Tibial nerve (tissue), 4 donors: ENCODE results near the gene ANKS1A. TPM values are rescaled to one million over a fixed set of nuclear protein-coding genes. Genes with fewer than 3 reads are reported as not detected.
A peak's percentile ranks its signal among the peaks of the same experiment; 100 is the strongest.
"Not testable (repeated sequence)": the region's sequence is repeated elsewhere in the genome, so short reads cannot be mapped to it uniquely, and the experiment has no call there.

Source experiments
- DNase-seq, 2 donors: peaks; one replicate each; pipeline ENCODE4 v3.0.0-alpha.2; 2019; ENCODE audit warnings: low spot score in 2 of 2
- H3K27ac ChIP-seq, 4 donors: fragments of 200-600 bp; sonication (generic) in 3 of 4; one replicate each; pipeline ENCODE4 v1.5.1; 2017 to 2019; ENCODE audit warnings: mild to moderate bottlenecking in 1 of 4
- H3K27me3 ChIP-seq, 2 donors: fragments of 200-600 bp; sonication (generic) in 1 of 2; one replicate each; pipeline versions ENCODE4 v1.5.1 to v1.6.0; 2017 to 2019
- H3K36me3 ChIP-seq, 3 donors: fragments of 200-600 bp; sonication (generic); one replicate each; pipeline ENCODE4 v1.5.1; 2018 to 2019
- H3K4me1 ChIP-seq, 4 donors: fragments of 200-600 bp; sonication (generic) in 3 of 4; one replicate each; pipeline ENCODE4 v1.5.1; 2017 to 2019
- H3K4me3 ChIP-seq, 4 donors: fragments of 200-600 bp; sonication (generic) in 3 of 4; one replicate each; pipeline ENCODE4 v1.5.1; 2017 to 2019; ENCODE audit warnings: mild to moderate bottlenecking in 1 of 4, moderate library complexity in 1 of 4
- H3K9me3 ChIP-seq, 4 donors: fragments of 200-600 bp; sonication (generic) in 3 of 4; one replicate each; pipeline ENCODE4 v1.5.1; 2017 to 2019
- EP300 ChIP-seq, 2 donors: sonication (generic); formaldehyde crosslinking; IDR thresholded peaks; one replicate each; pipeline ENCODE4 v1.6.1; 2017; ENCODE audit warnings: antibody characterized with exemption in 2 of 2, mild to moderate bottlenecking in 1 of 2
- POLR2A ChIP-seq, 2 donors: fragments of 450-650 bp; IDR thresholded peaks; one replicate each; pipeline ENCODE4 v1.6.1; 2017; ENCODE audit warnings: antibody characterized with exemption in 2 of 2, mild to moderate bottlenecking in 2 of 2, moderate library complexity in 2 of 2
- WGBS, 2 donors: methylation state at CpG; one replicate each; pipeline ENCODE4 v1.1.5; 2018; 5-methylcytosine and 5-hydroxymethylcytosine counted together
- total RNA-seq, 4 donors: library from RNA; depleted of rRNA; stranded (reverse); fragments of >200 nt; gene quantifications; one replicate each; pipeline ENCODE4 v1.1.0, GENCODE V29; 2016
- TF ChIP-seq, protein P1 (sequence below), 5 experiments: fragments of 200-600 bp in 3 of 5; fragments of 450-650 bp in 2 of 5; sonication (generic) in 3 of 5; IDR thresholded peaks; one replicate each; pipeline ENCODE4 v1.5.1; 2016 to 2019; ENCODE audit warnings: antibody characterized with exemption in 5 of 5, mild to moderate bottlenecking in 3 of 5, moderate library complexity in 2 of 5

ANKS1A gene
- total RNA-seq, 4 donors from 2014 or later, result 39.3 to 55.9 (median 44.0) TPM

GRCh38 chr6:35094183-35094582 lies 205.1 kb downstream of the ANKS1A start:
- Histone ChIP-seq H3K4me3 (no peak overlapping the region), H3K4me1 (peaks cover 0 to 64% (median 16%) of the 10 kb centered on the region in 4 donors), H3K27ac (no peak overlapping the region), H3K36me3 (peaks cover 0 to 25% (median 0%) of the 10 kb centered on the region in 3 donors), H3K27me3 (no peaks in the 10 kb centered on the region), H3K9me3 (no peaks in the 10 kb centered on the region)
- TF ChIP-seq EP300 (IDR thresholded peaks at IDR 0.05), result no peak
- TF ChIP-seq, protein P1, sequence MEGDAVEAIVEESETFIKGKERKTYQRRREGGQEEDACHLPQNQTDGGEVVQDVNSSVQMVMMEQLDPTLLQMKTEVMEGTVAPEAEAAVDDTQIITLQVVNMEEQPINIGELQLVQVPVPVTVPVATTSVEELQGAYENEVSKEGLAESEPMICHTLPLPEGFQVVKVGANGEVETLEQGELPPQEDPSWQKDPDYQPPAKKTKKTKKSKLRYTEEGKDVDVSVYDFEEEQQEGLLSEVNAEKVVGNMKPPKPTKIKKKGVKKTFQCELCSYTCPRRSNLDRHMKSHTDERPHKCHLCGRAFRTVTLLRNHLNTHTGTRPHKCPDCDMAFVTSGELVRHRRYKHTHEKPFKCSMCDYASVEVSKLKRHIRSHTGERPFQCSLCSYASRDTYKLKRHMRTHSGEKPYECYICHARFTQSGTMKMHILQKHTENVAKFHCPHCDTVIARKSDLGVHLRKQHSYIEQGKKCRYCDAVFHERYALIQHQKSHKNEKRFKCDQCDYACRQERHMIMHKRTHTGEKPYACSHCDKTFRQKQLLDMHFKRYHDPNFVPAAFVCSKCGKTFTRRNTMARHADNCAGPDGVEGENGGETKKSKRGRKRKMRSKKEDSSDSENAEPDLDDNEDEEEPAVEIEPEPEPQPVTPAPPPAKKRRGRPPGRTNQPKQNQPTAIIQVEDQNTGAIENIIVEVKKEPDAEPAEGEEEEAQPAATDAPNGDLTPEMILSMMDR (IDR thresholded peaks at IDR 0.05), result no peak
- no peak for TF ChIP-seq POLR2A (IDR thresholded peaks at IDR 0.05)
- 71 to 79% methylated on average over 4 of the region's 4 CpGs for WGBS, 2 donors
- DNase-seq, result no peak

DNA sequence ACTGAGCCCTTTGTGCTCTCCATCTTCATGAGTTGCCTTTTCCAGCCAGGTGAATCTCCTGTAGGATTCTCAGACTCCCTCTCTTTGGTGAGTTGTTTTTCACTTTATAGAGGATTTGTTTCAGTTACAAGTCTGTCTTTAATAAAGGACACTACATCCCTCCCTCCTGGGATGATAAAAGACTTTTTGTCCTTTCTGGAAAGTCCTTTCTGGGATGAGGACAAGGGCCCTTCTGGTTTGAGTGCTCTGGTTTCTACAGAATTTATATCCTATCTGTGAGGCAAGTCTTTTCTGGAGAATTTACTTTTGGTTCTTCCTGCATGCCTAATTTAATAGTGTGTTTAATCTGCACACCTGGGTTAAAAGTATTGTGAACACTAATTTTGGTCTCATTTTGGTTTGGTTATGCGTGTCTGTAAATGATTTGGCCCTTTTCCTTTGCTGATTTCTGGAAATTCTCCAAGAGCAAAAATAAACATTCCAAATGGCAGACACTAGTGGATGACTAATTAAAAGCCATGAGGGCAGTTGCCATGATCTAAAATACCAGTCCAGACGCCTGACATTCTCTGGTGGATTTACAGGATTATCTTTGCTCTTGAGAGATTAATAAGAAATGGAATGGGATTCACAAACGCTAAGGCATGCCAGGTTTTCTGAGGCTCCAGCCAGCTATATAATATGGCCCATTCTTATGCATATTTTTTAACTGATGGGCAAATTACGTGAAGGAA lies 207.2 kb downstream of the ANKS1A start:
- no peak for DNase-seq
- WGBS, 2 donors, result 21 to 30% methylated on average over 4 of the region's 4 CpGs
- H3K36me3 ChIP-seq, result peaks cover 0 to 7% (median 0%) of the 10 kb centered on the region in 3 donors
- H3K4me1 ChIP-seq, result peaks cover 0 to 46% (median 12%) of the 10 kb centered on the region in 4 donors
- H3K9me3 ChIP-seq, result no peaks in the 10 kb centered on the region
- H3K27ac ChIP-seq, result peak overlapping the region in 2 of 4 donors; percentile 16 to 40
- H3K4me3 ChIP-seq, result no peak overlapping the region
- TF ChIP-seq POLR2A (IDR thresholded peaks at IDR 0.05) (no peak), EP300 (IDR thresholded peaks at IDR 0.05) (no peak)
- TF ChIP-seq, protein P1 (IDR thresholded peaks at IDR 0.05), result no peak
- no peaks in the 10 kb centered on the region for H3K27me3 ChIP-seq

DNA sequence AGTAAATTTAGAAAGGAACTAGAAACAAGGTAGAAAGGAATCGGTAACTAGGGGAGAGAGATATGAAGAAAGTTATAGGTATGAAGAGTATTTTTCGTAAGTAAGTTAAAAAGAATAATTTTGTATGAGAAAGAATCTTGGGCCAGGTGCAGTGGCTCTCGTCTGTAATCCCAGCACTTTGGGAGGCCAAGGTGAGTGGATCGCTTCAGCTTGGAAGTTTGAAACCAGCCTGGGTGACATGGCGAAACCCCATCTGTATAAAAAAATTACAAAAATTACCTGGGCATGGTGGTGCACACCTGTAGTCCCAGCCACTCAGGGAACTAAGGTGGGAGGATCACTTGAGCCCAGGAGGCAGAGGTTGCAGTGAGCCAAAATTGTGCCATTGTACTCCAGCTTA lies 210.1 kb downstream of the ANKS1A start:
- no peaks in the 10 kb centered on the region for H3K27me3 ChIP-seq
- no peak overlapping the region for H3K4me3 ChIP-seq
- TF ChIP-seq EP300 (IDR thresholded peaks at IDR 0.05) (no peak), POLR2A (IDR thresholded peaks at IDR 0.05) (no peak)
- TF ChIP-seq, protein P1 (IDR thresholded peaks at IDR 0.05), result no peak
- H3K27ac ChIP-seq, result no peak overlapping the region
- 94 to 95% methylated on average over 5 of the region's 5 CpGs for WGBS, 2 donors
- H3K9me3 ChIP-seq, result no peaks in the 10 kb centered on the region
- peaks cover 0 to 19% (median 3%) of the 10 kb centered on the region in 4 donors for H3K4me1 ChIP-seq
- DNase-seq, result no peak
- no peaks in the 10 kb centered on the region for H3K36me3 ChIP-seq

- no peaks in the 10 kb centered on the region for H3K4me1 ChIP-seq
- H3K4me3 ChIP-seq, result no peak overlapping the region
- no peaks in the 10 kb centered on the region for H3K36me3 ChIP-seq
- no peaks in the 10 kb centered on the region for H3K27me3 ChIP-seq
- DNase-seq, result no peak
- 94 to 99% methylated on average over 3 of the region's 3 CpGs for WGBS, 2 donors
- H3K9me3 ChIP-seq, result peaks cover 0 to 14% (median 0%) of the 10 kb centered on the region in 4 donors
- no peak overlapping the region for H3K27ac ChIP-seq
- TF ChIP-seq POLR2A (IDR thresholded peaks at IDR 0.05) (no peak), EP300 (IDR thresholded peaks at IDR 0.05) (no peak)
- TF ChIP-seq, protein P1 (IDR thresholded peaks at IDR 0.05), result no peak
These were observed 216.0 kb downstream of the ANKS1A start for GRCh38 chr6:35105078-35105477.

GRCh38 chr6:35106061-35106460 lies 217.0 kb downstream of the ANKS1A start:
- H3K9me3 ChIP-seq, result peaks cover 0 to 14% (median 0%) of the 10 kb centered on the region in 4 donors
- H3K4me1 ChIP-seq, H3K4me3 ChIP-seq, DNase-seq, H3K27ac ChIP-seq, H3K27me3 ChIP-seq, H3K36me3 ChIP-seq: not testable (repeated sequence)
- WGBS, 2 donors, result 36 to 64% methylated on average over 6 of the region's 6 CpGs

DNA sequence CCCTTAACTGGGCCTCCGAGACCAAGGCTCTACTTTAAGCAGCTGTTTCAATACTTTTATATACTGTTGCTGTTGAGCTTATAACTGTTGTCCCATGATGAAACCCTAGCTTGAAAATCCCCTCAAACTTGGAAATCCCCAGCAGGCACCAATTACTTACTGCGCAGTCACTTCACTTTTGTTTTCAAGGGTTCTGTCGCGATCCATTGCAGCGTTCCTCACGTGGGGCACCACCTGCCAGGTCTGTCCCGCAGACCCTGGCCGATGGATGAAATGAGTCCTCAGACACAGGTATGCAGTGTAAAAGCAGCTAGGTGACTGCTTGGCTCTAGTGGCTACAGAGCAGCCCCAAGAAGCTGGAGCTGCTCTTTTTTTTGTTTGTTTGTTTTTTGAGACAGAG lies 218.2 kb downstream of the ANKS1A start:
- H3K4me1 ChIP-seq, H3K27ac ChIP-seq, H3K36me3 ChIP-seq, DNase-seq, H3K27me3 ChIP-seq, H3K4me3 ChIP-seq: not testable (repeated sequence)
- WGBS, 2 donors, result 82 to 86% methylated on average over 8 of the region's 8 CpGs
- peaks cover 0 to 14% (median 2%) of the 10 kb centered on the region in 4 donors for H3K9me3 ChIP-seq

DNA sequence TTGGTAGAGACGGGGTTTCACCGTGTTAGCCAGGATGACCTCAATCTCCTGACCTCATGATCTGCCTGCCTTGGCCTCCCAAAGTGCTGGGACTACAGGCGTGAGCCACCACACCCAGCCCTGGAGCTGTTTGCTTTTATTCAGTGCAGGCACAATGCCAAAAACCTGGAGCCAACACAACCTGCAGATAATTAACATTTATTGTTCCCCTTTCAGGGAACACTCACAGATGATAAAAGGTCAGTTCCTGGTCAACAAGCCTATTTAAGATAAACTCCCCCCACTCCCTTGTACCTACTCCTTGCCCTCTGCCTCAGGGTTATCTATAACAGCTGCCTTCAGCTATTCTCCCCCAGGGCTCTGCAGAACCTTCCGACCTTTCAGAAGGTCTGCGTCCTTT lies 218.7 kb downstream of the ANKS1A start:
- H3K4me3 ChIP-seq, DNase-seq: not testable (repeated sequence)
- WGBS, 2 donors, result 69 to 80% methylated on average over 5 of the region's 5 CpGs

More for the DNA sequence above, 218.7 kb downstream of the ANKS1A start:
- not testable (repeated sequence) for H3K27ac ChIP-seq, H3K4me1 ChIP-seq, H3K27me3 ChIP-seq, H3K36me3 ChIP-seq
- peaks cover 0 to 14% (median 2%) of the 10 kb centered on the region in 4 donors for H3K9me3 ChIP-seq
